Mucosa of descending colon (tissue), 3 donors: ENCODE results near the gene COLEC11. TPM values are rescaled to one million over a fixed set of nuclear protein-coding genes. Genes with fewer than 3 reads are reported as not detected.
"Not testable (repeated sequence)": the region's sequence is repeated elsewhere in the genome, so short reads cannot be mapped to it uniquely, and the experiment has no call there.

ENCODE experiments used
- ATAC-seq: fragments of 200-7000 bp; cut with Tn5 transposase; one replicate; pipeline ENCODE4 v1.9.1; 2020; ENCODE audit warnings: mild to moderate bottlenecking, moderate library complexity
- DNase-seq, 3 donors: peaks; one replicate each; pipeline ENCODE4 v3.0.0-alpha.2; 2020
- H3K36me3 ChIP-seq: fragments of 200-600 bp; one replicate; pipeline ENCODE4 v1.8.0; 2021; ENCODE audit warnings: low read depth, mild to moderate bottlenecking
- H3K4me1 ChIP-seq: fragments of 200-600 bp; one replicate; pipeline ENCODE4 v1.8.0; 2021; ENCODE audit warnings: low read depth, mild to moderate bottlenecking
- H3K4me3 ChIP-seq: fragments of 200-600 bp; one replicate; pipeline ENCODE4 v1.8.0; 2021; ENCODE audit warnings: mild to moderate bottlenecking
- H3K9me3 ChIP-seq: fragments of 200-600 bp; one replicate; pipeline ENCODE4 v1.8.0; 2021; ENCODE audit warnings: mild to moderate bottlenecking
- intact Hi-C, 2 donors: fragments of 100-400 bp; cut with DNase I in 1 of 2; cut with micrococcal nuclease in 1 of 2; formaldehyde crosslinking; loops; one replicate each; pipeline versions ENCODE4 v1.11.0 to v1.11.1; 2022; cut with DNase I, micrococcal nuclease
- total RNA-seq, 3 donors: library from RNA; stranded (reverse); fragmentation: NEBNext Ultra II Directional in 2 of 3; extraction: Animal tissue kit (Norgen Biotek cat#: 25700) in 2 of 3; gene quantifications; one replicate each; pipeline versions ENCODE4 v1.2.1 to v1.2.4, GENCODE V29; 2021 to 2023
- TF ChIP-seq, protein P1 (sequence below): fragments of 200-600 bp; IDR thresholded peaks from one replicate; pipeline ENCODE4 v1.8.0; 2022; ENCODE audit warnings: antibody characterized with exemption, mild to moderate bottlenecking
- donor health status: DM: no; HTN: no; CAD: no; lungs with moderate emphysema.
- donor health status: DM: no; HTN: no; CAD: no.
- donor health status: DM: no; HTN: yes; CAD: no.

The COLEC11 gene
- total RNA-seq, 3 donors from 2014 or later: 0.35 to 2.2 (median 1.6) TPM

GRCh38 chr2:3604991-3605961 is 10.4 kb downstream of the COLEC11 start:
- ATAC-seq: peak; percentile 42
- Histone ChIP-seq H3K9me3 (no peaks in the 10 kb centered on the region), H3K4me1 (no peaks in the 10 kb centered on the region), H3K4me3 (no peak overlapping the region), H3K36me3 (no peaks in the 10 kb centered on the region)
- DNase-seq: peak in 1 of 3 donors; percentile 71
- intact Hi-C loops: no loop called here
- TF ChIP-seq, protein P1, sequence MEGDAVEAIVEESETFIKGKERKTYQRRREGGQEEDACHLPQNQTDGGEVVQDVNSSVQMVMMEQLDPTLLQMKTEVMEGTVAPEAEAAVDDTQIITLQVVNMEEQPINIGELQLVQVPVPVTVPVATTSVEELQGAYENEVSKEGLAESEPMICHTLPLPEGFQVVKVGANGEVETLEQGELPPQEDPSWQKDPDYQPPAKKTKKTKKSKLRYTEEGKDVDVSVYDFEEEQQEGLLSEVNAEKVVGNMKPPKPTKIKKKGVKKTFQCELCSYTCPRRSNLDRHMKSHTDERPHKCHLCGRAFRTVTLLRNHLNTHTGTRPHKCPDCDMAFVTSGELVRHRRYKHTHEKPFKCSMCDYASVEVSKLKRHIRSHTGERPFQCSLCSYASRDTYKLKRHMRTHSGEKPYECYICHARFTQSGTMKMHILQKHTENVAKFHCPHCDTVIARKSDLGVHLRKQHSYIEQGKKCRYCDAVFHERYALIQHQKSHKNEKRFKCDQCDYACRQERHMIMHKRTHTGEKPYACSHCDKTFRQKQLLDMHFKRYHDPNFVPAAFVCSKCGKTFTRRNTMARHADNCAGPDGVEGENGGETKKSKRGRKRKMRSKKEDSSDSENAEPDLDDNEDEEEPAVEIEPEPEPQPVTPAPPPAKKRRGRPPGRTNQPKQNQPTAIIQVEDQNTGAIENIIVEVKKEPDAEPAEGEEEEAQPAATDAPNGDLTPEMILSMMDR: no peak

- H3K4me1 ChIP-seq: no peaks in the 10 kb centered on the region
- DNase-seq: no peak
- TF ChIP-seq, protein P1: no peak
- intact Hi-C loops: no loop called here
- H3K9me3 ChIP-seq: no peaks in the 10 kb centered on the region
- H3K4me3 ChIP-seq: no peak overlapping the region
- no peak for ATAC-seq
- H3K36me3 ChIP-seq: no peaks in the 10 kb centered on the region
Measured at GRCh38 chr2:3606028-3606369, 11.1 kb downstream of the COLEC11 start.

GRCh38 chr2:3606370-3607201 is 11.7 kb downstream of the COLEC11 start:
- intact Hi-C loops: no loop called here
- ATAC-seq (no peak), DNase-seq (peak in 1 of 3 donors; percentile 56)
- no peaks in the 10 kb centered on the region for H3K9me3 ChIP-seq
- no peaks in the 10 kb centered on the region for H3K36me3 ChIP-seq
- TF ChIP-seq, protein P1: no peak
- H3K4me3 ChIP-seq: no peak overlapping the region
- H3K4me1 ChIP-seq: no peaks in the 10 kb centered on the region

DNA sequence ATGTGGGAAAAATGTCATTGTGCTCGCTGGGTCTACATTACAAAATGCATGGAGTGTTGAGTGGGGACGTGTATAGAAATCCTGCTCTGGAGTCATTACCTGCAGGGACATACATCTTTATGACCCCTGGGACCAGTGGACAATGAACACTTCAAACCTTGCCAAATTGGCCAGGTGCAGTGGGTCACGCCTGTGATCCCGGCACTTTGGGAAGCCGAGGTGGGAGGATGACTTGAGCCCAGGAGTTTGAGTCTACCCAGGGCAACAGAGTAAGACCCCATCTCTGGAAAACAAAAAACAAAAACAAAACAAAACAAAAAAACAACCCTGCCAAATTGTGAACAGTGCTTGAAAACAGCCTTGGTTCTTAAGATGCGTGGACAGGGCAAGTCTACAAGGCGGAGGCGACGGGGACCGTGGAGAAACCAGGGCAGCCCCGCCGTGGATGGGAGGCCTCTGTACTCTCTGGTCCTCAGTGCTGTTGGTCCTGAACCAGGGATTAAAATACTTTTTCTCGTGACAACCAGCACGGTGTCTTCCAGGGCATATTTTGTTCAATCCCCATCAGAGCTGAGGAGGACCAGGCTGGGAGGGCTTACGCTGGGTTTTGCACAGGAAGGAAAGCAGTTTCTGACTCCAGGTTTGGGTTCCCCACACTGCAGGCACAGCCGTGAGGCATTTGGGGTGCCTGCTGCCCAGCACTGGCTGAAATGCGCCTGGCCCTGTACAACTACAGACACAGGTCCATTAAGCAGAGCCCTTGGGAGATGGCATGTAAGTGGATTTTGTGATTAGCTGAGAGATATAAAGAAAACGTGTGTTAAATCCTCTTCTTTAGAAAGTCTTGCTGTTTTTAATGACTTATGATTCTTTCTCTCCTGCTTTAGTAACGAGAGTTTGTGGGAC is 13.7 kb downstream of the COLEC11 start:
- DNase-seq (peak in 1 of 3 donors; percentile 15), ATAC-seq (no peak)
- H3K4me1 ChIP-seq: no peaks in the 10 kb centered on the region

GRCh38 chr2:3609279-3609673 is 14.4 kb downstream of the COLEC11 start:
- H3K36me3 ChIP-seq, intact Hi-C loops, H3K9me3 ChIP-seq, H3K4me1 ChIP-seq, H3K4me3 ChIP-seq: not testable (repeated sequence)
- peak; percentile 37 for ATAC-seq
- DNase-seq: peak in 1 of 3 donors; percentile 12

More for the DNA sequence above, 13.7 kb downstream of the COLEC11 start:
- TF ChIP-seq, protein P1: no peak
- no peak overlapping the region for H3K4me3 ChIP-seq
- H3K9me3 ChIP-seq: no peaks in the 10 kb centered on the region
- no peaks in the 10 kb centered on the region for H3K36me3 ChIP-seq
- intact Hi-C loops: no loop called here
